KBM-7 (cell line): ENCODE measurements around the gene ADSL.
A peak's percentile ranks its signal among the peaks of the same experiment; 100 is the strongest.
"Not testable (repeated sequence)": the region's sequence is repeated elsewhere in the genome, so short reads cannot be mapped to it uniquely, and the experiment has no call there.

ENCODE experiments used
- DNase-seq: peaks from one replicate; pipeline ENCODE4 v3.0.0-alpha.2; 2015
- in situ Hi-C: fragments of 300-500 bp; cut with MboI; formaldehyde crosslinking; loops from 2 replicates; pipeline ENCODE4 v1.14.3; 2020; ENCODE audit warnings: low sequenced_read_pairs, low pct_unique_long_range_greater_than_20kb, mixed read lengths

ADSL gene

GRCh38 chr22:40346185-40347118, at the start of gene ADSL:
TSS of gene ADSL (plus strand) at chr22:40346500. CDS start at chr22:40346559, 59 bp downstream.
- peak; percentile 91 for DNase-seq
- in situ Hi-C loops: loop anchor here (25.0 kb wide), 1 partner anchor 809 kb away; the partner anchor contains the start of gene RPS19BP1

- in situ Hi-C loops: no loop called here
- DNase-seq: no peak
Observed at GRCh38 chr22:40300316-40300715, 46.0 kb upstream of the ADSL start.

GRCh38 chr22:40300884-40301672, 45.2 kb upstream of the ADSL start:
- in situ Hi-C loops: no loop called here
- no peak for DNase-seq

GRCh38 chr22:40302149-40302548, 44.2 kb upstream of the ADSL start:
- no peak for DNase-seq
- in situ Hi-C loops: no loop called here

- in situ Hi-C loops: no loop called here
- no peak for DNase-seq
Observed at GRCh38 chr22:40305625-40306024, 40.7 kb upstream of the ADSL start.

GRCh38 chr22:40308999-40309573, 37.2 kb upstream of the ADSL start:
- in situ Hi-C loops: no loop called here
- no peak for DNase-seq

- in situ Hi-C loops: no loop called here
- DNase-seq: no peak
Observed at GRCh38 chr22:40309631-40310030, 36.7 kb upstream of the ADSL start.

- in situ Hi-C loops: no loop called here
- DNase-seq: no peak
Observed at GRCh38 chr22:40310081-40310767, 36.1 kb upstream of the ADSL start.

- no peak for DNase-seq
- in situ Hi-C loops: no loop called here
Observed at GRCh38 chr22:40310768-40311120, 35.6 kb upstream of the ADSL start.

GRCh38 chr22:40311646-40312045, 34.7 kb upstream of the ADSL start:
- in situ Hi-C loops, DNase-seq: not testable (repeated sequence)

- in situ Hi-C loops: no loop called here
- DNase-seq: no peak
Observed at GRCh38 chr22:40312050-40312449, 34.2 kb upstream of the ADSL start.

GRCh38 chr22:40313007-40313406, 33.3 kb upstream of the ADSL start:
- DNase-seq: no peak
- in situ Hi-C loops: no loop called here

- in situ Hi-C loops: no loop called here
- no peak for DNase-seq
Observed at GRCh38 chr22:40314041-40314440, 32.3 kb upstream of the ADSL start.

- no peak for DNase-seq
- in situ Hi-C loops: no loop called here
Observed at GRCh38 chr22:40320687-40321086, 25.6 kb upstream of the ADSL start.

GRCh38 chr22:40322021-40322420, 24.3 kb upstream of the ADSL start:
- in situ Hi-C loops: no loop called here
- DNase-seq: no peak

GRCh38 chr22:40322818-40323447, 23.4 kb upstream of the ADSL start:
- in situ Hi-C loops: no loop called here
- no peak for DNase-seq

- in situ Hi-C loops: no loop called here
- DNase-seq: no peak
Observed at GRCh38 chr22:40323681-40324171, 22.6 kb upstream of the ADSL start.

GRCh38 chr22:40324468-40325305, 21.6 kb upstream of the ADSL start:
- in situ Hi-C loops: loop anchor here (25.0 kb wide), 1 partner anchor 787 kb away; the partner anchor contains the start of gene RPS19BP1
- DNase-seq: no peak
